ENCODE measurements around the gene CENPC. TPM values are rescaled to one million over a fixed set of nuclear protein-coding genes. Genes with fewer than 3 reads are reported as not detected.

The CENPC gene
- total RNA-seq, 2 donors from 2014 or later = 22.9 to 32.3 TPM

DNA sequence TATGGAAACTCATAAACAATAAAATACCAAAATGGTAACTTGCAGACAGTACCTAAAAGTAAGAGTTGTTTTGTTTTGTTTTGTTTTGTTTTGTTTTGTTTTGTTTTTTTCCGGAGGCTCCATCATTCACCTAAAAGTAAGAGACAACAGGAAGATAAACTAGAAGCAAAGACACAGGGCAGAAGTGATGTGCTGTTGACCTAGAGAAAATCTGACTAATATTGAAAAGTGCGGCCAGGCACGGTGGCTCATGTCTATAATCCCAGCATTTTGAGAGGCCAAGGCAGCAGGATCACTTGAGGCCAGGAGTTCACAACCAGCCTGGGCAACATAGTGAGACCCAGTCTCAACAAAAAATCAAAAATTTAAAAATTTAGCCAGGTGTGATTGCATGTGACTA lies 5.6 kb upstream of the CENPC start:
- Mint-ChIP-seq H3K9me3 (no peaks in the 10 kb centered on the region), H3K27ac (no peak overlapping the region), H3K27me3 (ENCODE audit: insufficient read depth) (no peaks in the 10 kb centered on the region), H3K4me3 (no peak overlapping the region), H3K36me3 (ENCODE audit: low read depth) (no peaks in the 10 kb centered on the region), H3K4me1 (no peaks in the 10 kb centered on the region)
- Histone ChIP-seq H3K9ac (ENCODE audit: extremely low read depth, low read length, poor library complexity, severe bottlenecking) (no peak overlapping the region), H3K27me3 (ENCODE audit: control insufficient read depth, insufficient read depth, low read length, poor library complexity, severe bottlenecking) (no peaks in the 10 kb centered on the region), H3K9me3 (ENCODE audit: control insufficient read depth, low read length) (no peaks in the 10 kb centered on the region), H3K4me3 (ENCODE audit: low read length) (no peak overlapping the region), H3K27ac (ENCODE audit: low read depth, low read length) (no peak overlapping the region), H3K36me3 (ENCODE audit: control insufficient read depth, insufficient read depth, low read length) (no peaks in the 10 kb centered on the region), H3K4me1 (ENCODE audit: control insufficient read depth, insufficient read depth, low read length) (no peaks in the 10 kb centered on the region)
- WGBS, 2 experiments (ENCODE audit: insufficient coverage in 1 of 2, insufficient read length in 1 of 2) = 91 to 100% methylated on average over 2 to 3 of the region's 3 CpGs
- TF ChIP-seq, protein P1, sequence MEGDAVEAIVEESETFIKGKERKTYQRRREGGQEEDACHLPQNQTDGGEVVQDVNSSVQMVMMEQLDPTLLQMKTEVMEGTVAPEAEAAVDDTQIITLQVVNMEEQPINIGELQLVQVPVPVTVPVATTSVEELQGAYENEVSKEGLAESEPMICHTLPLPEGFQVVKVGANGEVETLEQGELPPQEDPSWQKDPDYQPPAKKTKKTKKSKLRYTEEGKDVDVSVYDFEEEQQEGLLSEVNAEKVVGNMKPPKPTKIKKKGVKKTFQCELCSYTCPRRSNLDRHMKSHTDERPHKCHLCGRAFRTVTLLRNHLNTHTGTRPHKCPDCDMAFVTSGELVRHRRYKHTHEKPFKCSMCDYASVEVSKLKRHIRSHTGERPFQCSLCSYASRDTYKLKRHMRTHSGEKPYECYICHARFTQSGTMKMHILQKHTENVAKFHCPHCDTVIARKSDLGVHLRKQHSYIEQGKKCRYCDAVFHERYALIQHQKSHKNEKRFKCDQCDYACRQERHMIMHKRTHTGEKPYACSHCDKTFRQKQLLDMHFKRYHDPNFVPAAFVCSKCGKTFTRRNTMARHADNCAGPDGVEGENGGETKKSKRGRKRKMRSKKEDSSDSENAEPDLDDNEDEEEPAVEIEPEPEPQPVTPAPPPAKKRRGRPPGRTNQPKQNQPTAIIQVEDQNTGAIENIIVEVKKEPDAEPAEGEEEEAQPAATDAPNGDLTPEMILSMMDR (conservative IDR thresholded peaks at IDR 0.05) = no peak
- DNase-seq = no peak

DNA sequence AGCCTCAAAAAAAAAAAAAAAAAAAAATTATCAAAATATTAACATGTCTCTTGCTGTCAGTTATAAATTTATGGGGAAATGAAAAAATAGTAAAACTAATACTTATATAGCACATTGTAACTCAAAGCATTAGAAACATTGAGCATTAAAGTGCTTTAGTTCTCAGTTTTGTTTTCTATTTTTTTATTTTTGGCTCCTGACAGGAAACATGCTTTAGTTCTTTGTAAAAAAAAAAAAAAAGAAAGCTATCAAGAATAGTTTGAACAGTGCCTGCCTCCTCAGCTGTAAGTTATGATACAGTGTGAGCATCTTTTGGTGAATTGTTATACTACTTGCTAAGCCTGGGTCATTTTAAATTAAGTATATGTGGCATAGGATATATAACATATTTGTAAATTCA lies 5.1 kb upstream of the CENPC start:
- Mint-ChIP-seq H3K27me3 (ENCODE audit: insufficient read depth) (no peaks in the 10 kb centered on the region), H3K4me1 (no peaks in the 10 kb centered on the region)

DNA sequence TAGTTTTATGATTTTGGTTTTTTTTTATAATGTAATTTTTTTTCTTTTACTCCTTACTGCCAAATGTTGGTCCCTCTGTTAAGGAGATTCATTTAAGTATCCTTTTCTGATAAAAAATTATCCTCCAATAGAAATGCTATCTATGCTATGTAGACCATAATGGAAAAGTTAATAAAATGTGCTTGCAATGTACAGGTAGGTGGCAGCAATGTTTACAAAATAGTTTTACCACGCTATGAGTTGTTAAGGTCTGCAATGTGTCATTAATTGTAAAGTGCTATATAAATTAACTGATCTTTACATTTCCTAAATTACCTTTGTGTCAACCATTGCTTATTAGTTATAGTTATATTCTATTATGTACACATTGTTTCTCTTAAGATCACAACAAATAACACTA lies 3.8 kb upstream of the CENPC start:
- TF ChIP-seq, protein P1 (conservative IDR thresholded peaks at IDR 0.05) = peak; percentile 43
- Histone ChIP-seq H3K4me3 (ENCODE audit: low read length) (no peak overlapping the region), H3K9ac (ENCODE audit: extremely low read depth, low read length, poor library complexity, severe bottlenecking) (no peak overlapping the region), H3K27me3 (ENCODE audit: control insufficient read depth, insufficient read depth, low read length, poor library complexity, severe bottlenecking) (no peaks in the 10 kb centered on the region), H3K36me3 (ENCODE audit: control insufficient read depth, insufficient read depth, low read length) (no peaks in the 10 kb centered on the region), H3K9me3 (ENCODE audit: control insufficient read depth, low read length) (no peaks in the 10 kb centered on the region), H3K4me1 (ENCODE audit: control insufficient read depth, insufficient read depth, low read length) (no peaks in the 10 kb centered on the region), H3K27ac (ENCODE audit: low read depth, low read length) (no peak overlapping the region)
- Mint-ChIP-seq H3K36me3 (ENCODE audit: low read depth) (no peaks in the 10 kb centered on the region), H3K4me1 (peaks cover 2% of the 10 kb centered on the region), H3K27me3 (ENCODE audit: insufficient read depth) (no peaks in the 10 kb centered on the region), H3K9me3 (no peaks in the 10 kb centered on the region), H3K4me3 (no peak overlapping the region), H3K27ac (no peak overlapping the region)
- DNase-seq = no peak
- 100% methylated on average over 1 of the region's 1 CpG; no CpG with 5 or more reads in 1 of the 2 experiments for WGBS, 2 experiments (ENCODE audit: insufficient coverage in 1 of 2, insufficient read length in 1 of 2)

More for the DNA sequence above, 5.1 kb upstream of the CENPC start:
- H3K27ac Mint-ChIP-seq = no peak overlapping the region
- Histone ChIP-seq H3K36me3 (ENCODE audit: control insufficient read depth, insufficient read depth, low read length) (no peaks in the 10 kb centered on the region), H3K9ac (ENCODE audit: extremely low read depth, low read length, poor library complexity, severe bottlenecking) (no peak overlapping the region), H3K27me3 (ENCODE audit: control insufficient read depth, insufficient read depth, low read length, poor library complexity, severe bottlenecking) (no peaks in the 10 kb centered on the region), H3K4me1 (ENCODE audit: control insufficient read depth, insufficient read depth, low read length) (no peaks in the 10 kb centered on the region), H3K4me3 (ENCODE audit: low read length) (no peak overlapping the region), H3K27ac (ENCODE audit: low read depth, low read length) (no peak overlapping the region), H3K9me3 (ENCODE audit: control insufficient read depth, low read length) (no peaks in the 10 kb centered on the region)
- H3K4me3 Mint-ChIP-seq = no peak overlapping the region
- TF ChIP-seq, protein P1 (conservative IDR thresholded peaks at IDR 0.05) = no peak
- H3K36me3 Mint-ChIP-seq (ENCODE audit: low read depth) = no peaks in the 10 kb centered on the region
- no peak for DNase-seq
- H3K9me3 Mint-ChIP-seq = no peaks in the 10 kb centered on the region

All from endodermal cell (in vitro differentiated cells).